Adrenal gland (tissue), 12 donors: ENCODE results near the gene RPS6KA2. TPM values are rescaled to one million over a fixed set of nuclear protein-coding genes. Genes with fewer than 3 reads are reported as not detected.

ENCODE experiments used
- DNase-seq, 7 donors: peaks; one replicate each; pipeline ENCODE4 v3.0.0-alpha.2; 2019 to 2020
- H3K27ac ChIP-seq, 5 donors: fragments of 200-600 bp; sonication (generic) in 4 of 5; 1 replicate in 3 of 5; 2 replicates in 2 of 5; pipeline versions ENCODE4 v1.5.1 to v1.8.0; 2016 to 2020; ENCODE audit warnings: mild to moderate bottlenecking in 1 of 5
- H3K27me3 ChIP-seq: fragments of 200-600 bp; 2 replicates; pipeline ENCODE4 v1.8.0; 2021
- H3K36me3 ChIP-seq, 2 donors: fragments of 200-600 bp; replicated peaks in 1 of 2; 1 replicate in 1 of 2; 2 replicates in 1 of 2; pipeline versions ENCODE4 v1.5.1 to v1.8.0; 2018 to 2022
- H3K4me1 ChIP-seq, 2 donors: fragments of 200-600 bp; replicated peaks in 1 of 2; 1 replicate in 1 of 2; 2 replicates in 1 of 2; pipeline versions ENCODE4 v1.5.1 to v1.8.0; 2018 to 2021
- H3K4me3 ChIP-seq, 4 donors: fragments of 200-600 bp; sonication (generic) in 3 of 4; one replicate each; pipeline ENCODE4 v1.5.1; 2016 to 2018
- H3K9me3 ChIP-seq, 3 donors: fragments of 200-600 bp; sonication (generic) in 1 of 3; replicated peaks in 1 of 3; 1 replicate in 2 of 3; 2 replicates in 1 of 3; pipeline versions ENCODE4 v1.5.1 to v1.8.0; 2016 to 2021
- CTCF ChIP-seq, 6 experiments: fragments of 450-650 bp in 4 of 6; fragments of 200-600 bp in 2 of 6; sonication (generic) in 1 of 6; IDR thresholded peaks; 1 replicate in 5 of 6; 2 replicates in 1 of 6; pipeline versions ENCODE4 v1.5.1 to v1.8.0; 2016 to 2021; ENCODE audit warnings: antibody characterized with exemption in 6 of 6, mild to moderate bottlenecking in 2 of 6, moderate library complexity in 1 of 6
- POLR2A ChIP-seq, 2 donors: fragments of 450-650 bp; IDR thresholded peaks; one replicate each; pipeline ENCODE4 v1.6.1; 2017; ENCODE audit warnings: antibody characterized with exemption in 2 of 2, mild to moderate bottlenecking in 2 of 2, moderate library complexity in 1 of 2
- WGBS, 4 donors: extraction: QIAGEN DNeasy Blood & Tissue Kit in 2 of 4; methylation state at CpG; one replicate each; pipeline versions ENCODE4 v1.1.5 to v1.1.7; 2013 to 2017; 5-methylcytosine and 5-hydroxymethylcytosine counted together
- intact Hi-C, 2 donors: fragments of 100-400 bp; cut with DNase I; formaldehyde crosslinking; loops; one replicate each; pipeline versions ENCODE4 v1.14.1 to v1.15.0; 2022 to 2023
- polyA plus RNA-seq, 3 donors: library from polyadenylated mRNA; stranded (reverse); fragments of 200-250 nt in 2 of 3; fragments of 350-450 nt in 1 of 3; fragmentation: Illumina TruSeq in 1 of 3; extraction: RNeasy Lipid Tissue Mini Kit (QIAGEN cat#74804) in 1 of 3; gene quantifications; one replicate each; pipeline ENCODE4 v1.2.3, GENCODE V29; 2013 to 2014
- total RNA-seq, 9 donors: library from RNA; depleted of rRNA in 4 of 9; stranded (reverse); fragments of >200 nt in 4 of 9; fragments of 120-200 nt in 1 of 9; fragmentation: NEBNext Ultra II Directional in 1 of 9; extraction: Animal tissue kit (Norgen Biotek cat#: 25700) in 1 of 9; gene quantifications; one replicate each; pipeline versions ENCODE4 v1.1.0 to v1.2.4, GENCODE V29; 2013 to 2023
- donor health status: healthy with polysubstance abuse.
- donor health status: Bipolar disorder and iron deficiency.
- donor health status: DM: yes; HTN: yes; CAD: no.
- donor health status: DM: no; HTN: no; CAD: no.
- donor health status: DM: no; HTN: no; CAD: no.
- donor health status: DM: yes; HTN: yes; CAD: no.

Gene RPS6KA2
- total and polyA plus RNA-seq, 12 donors = 7.0 to 40.4 (median 26.2) TPM

DNA sequence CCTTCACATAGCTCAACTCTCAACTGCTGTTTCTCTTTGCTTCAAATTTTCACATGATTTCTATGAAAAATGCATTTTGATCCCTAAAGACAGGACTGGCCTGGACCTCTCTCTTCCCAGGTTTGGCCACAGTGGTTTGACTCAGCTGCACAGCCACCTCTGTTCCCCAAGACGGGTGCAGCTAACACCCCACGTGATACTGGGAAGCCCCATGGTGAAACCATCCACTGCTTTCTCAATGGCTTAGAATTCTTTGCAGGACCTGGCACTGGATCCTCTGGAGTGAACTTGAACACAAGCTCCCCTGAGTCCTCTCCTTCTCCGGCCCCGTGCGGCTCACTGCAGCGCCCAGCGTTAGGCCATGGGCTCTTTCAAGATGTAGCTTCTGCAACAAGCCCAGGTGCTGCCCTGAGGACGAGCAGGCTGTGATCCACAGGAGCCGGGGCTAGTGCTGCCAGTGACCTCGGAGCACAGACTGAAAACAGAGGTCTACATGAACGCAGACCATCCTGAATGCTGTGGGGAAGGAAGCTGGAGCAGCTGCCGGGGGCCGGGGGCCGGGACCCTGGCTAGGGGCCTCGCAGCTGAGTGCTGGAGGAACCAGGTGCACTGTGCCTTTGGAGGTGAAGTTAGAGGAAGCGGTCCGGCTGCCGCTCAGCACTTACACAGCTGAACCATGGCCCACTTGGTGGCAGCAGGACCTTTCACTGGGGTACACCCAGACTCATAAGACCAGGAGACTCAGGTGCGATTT lies 185.5 kb downstream of the RPS6KA2 start:
- no peak overlapping the region for H3K27ac ChIP-seq
- WGBS, 4 donors = 68 to 84% (median 78%) methylated on average over 15 to 19 of the region's 19 CpGs
- H3K36me3 ChIP-seq = no peaks in the 10 kb centered on the region
- no peaks in the 10 kb centered on the region for H3K9me3 ChIP-seq
- no peak for DNase-seq
- H3K4me3 ChIP-seq = no peak overlapping the region
- H3K4me1 ChIP-seq = no peaks in the 10 kb centered on the region
- H3K27me3 ChIP-seq = no peaks in the 10 kb centered on the region
- no peak for TF ChIP-seq CTCF (IDR thresholded peaks at IDR 0.05)
- no peak for TF ChIP-seq POLR2A (IDR thresholded peaks at IDR 0.05)
- intact Hi-C loops = no loop called here

GRCh38 chr6:166440729-166441128 lies 186.3 kb downstream of the RPS6KA2 start:
- Histone ChIP-seq H3K4me1 (no peaks in the 10 kb centered on the region), H3K36me3 (no peaks in the 10 kb centered on the region), H3K9me3 (no peaks in the 10 kb centered on the region), H3K4me3 (no peak overlapping the region), H3K27ac (no peak overlapping the region), H3K27me3 (no peaks in the 10 kb centered on the region)
- no peak for DNase-seq
- intact Hi-C loops = no loop called here
- WGBS, 4 donors = 92 to 95% (median 94%) methylated on average over 15 of the region's 15 CpGs
- no peak for TF ChIP-seq POLR2A (IDR thresholded peaks at IDR 0.05)
- TF ChIP-seq CTCF (IDR thresholded peaks at IDR 0.05) = no peak

GRCh38 chr6:166440106-166440505 lies 186.9 kb downstream of the RPS6KA2 start:
- Histone ChIP-seq H3K27ac (no peak overlapping the region), H3K9me3 (no peaks in the 10 kb centered on the region), H3K27me3 (no peaks in the 10 kb centered on the region), H3K4me1 (no peaks in the 10 kb centered on the region), H3K36me3 (no peaks in the 10 kb centered on the region), H3K4me3 (no peak overlapping the region)
- no peak for DNase-seq
- TF ChIP-seq POLR2A (IDR thresholded peaks at IDR 0.05) (no peak), CTCF (IDR thresholded peaks at IDR 0.05) (no peak)
- WGBS, 4 donors = 70 to 86% (median 77%) methylated on average over 11 of the region's 11 CpGs
- intact Hi-C loops = no loop called here

- no peak overlapping the region for H3K4me3 ChIP-seq
- intact Hi-C loops = no loop called here
- no peak for TF ChIP-seq CTCF (IDR thresholded peaks at IDR 0.05)
- TF ChIP-seq POLR2A (IDR thresholded peaks at IDR 0.05) = no peak
- 53 to 71% (median 60%) methylated on average over 9 to 10 of the region's 10 CpGs for WGBS, 4 donors
- no peaks in the 10 kb centered on the region for H3K27me3 ChIP-seq
- H3K9me3 ChIP-seq = no peaks in the 10 kb centered on the region
- no peaks in the 10 kb centered on the region for H3K4me1 ChIP-seq
- no peaks in the 10 kb centered on the region for H3K36me3 ChIP-seq
- no peak overlapping the region for H3K27ac ChIP-seq
- DNase-seq = peak in 1 of 7 donors; percentile 27
Observed at GRCh38 chr6:166439366-166440091, 187.5 kb downstream of the RPS6KA2 start.
